HepG2 (cell line): ENCODE measurements around the gene CPT1B. TPM values are rescaled to one million over a fixed set of nuclear protein-coding genes. Genes with fewer than 3 reads are reported as not detected.

Experiments used
- MXD4 ChIP-seq: IDR thresholded peaks from 2 replicates; pipeline ENCODE4 v1.6.1; 2016; ENCODE audit warnings: mild to moderate bottlenecking, missing biosample characterization, missing genetic modification reagents
- ZFX ChIP-seq: sonication (generic); formaldehyde crosslinking; IDR thresholded peaks from 2 replicates; pipeline ENCODE4 v1.4.0; 2020; ENCODE audit warnings: mild to moderate bottlenecking, low read depth, missing genetic modification reagents, moderate library complexity
- ZKSCAN1 ChIP-seq: fragments of 150-350 bp; IDR thresholded peaks from 2 replicates; pipeline ENCODE4 v1.6.1; 2014; ENCODE audit warnings: low read length
- ZNF354B ChIP-seq: sonication (generic); formaldehyde crosslinking; IDR thresholded peaks from 2 replicates; pipeline ENCODE4 v1.8.0; 2022; ENCODE audit warnings: mild to moderate bottlenecking, missing genetic modification reagents
- ZNF652 ChIP-seq: IDR thresholded peaks from 2 replicates; pipeline ENCODE4 v1.6.1; 2016; ENCODE audit warnings: low read depth, borderline replicate concordance
- ZNF782 ChIP-seq: sonication (generic); formaldehyde crosslinking; IDR thresholded peaks from 2 replicates; pipeline ENCODE4 v1.4.0; 2020; ENCODE audit warnings: missing genetic modification reagents, mild to moderate bottlenecking, borderline replicate concordance
- polyA plus RNA-seq, 8 experiments: library from polyadenylated mRNA; depleted of rRNA in 3 of 8; stranded (reverse) in 7 of 8; unstranded in 1 of 8; fragments of >200 nt; fragmentation: Illumina TruSeq in 4 of 8; extraction: Trizol in 4 of 8; gene quantifications; 2 replicates each; pipeline versions ENCODE4 v1.2.1 to v1.2.3, GENCODE V29; 2011 to 2016; ENCODE audit warnings: low read depth in 4 of 8, missing spikeins in 1 of 8, mixed read lengths in 1 of 8; ENCODE audit not compliant: insufficient read depth in 1 of 8
- total RNA-seq, 5 experiments: library from RNA; depleted of rRNA; stranded (reverse); fragments of >200 nt; fragmentation: Illumina TruSeq; extraction: Trizol; gene quantifications; 2 replicates each; pipeline ENCODE4 v1.2.3, GENCODE V29; 2016; ENCODE audit warnings: low read depth in 1 of 5
- TF ChIP-seq, protein P1 (sequence below), 2 experiments: fragments of 450-650 bp in 1 of 2; sonication (generic) in 1 of 2; formaldehyde crosslinking in 1 of 2; IDR thresholded peaks; 2 replicates each; pipeline versions ENCODE4 v1.6.1 to v1.8.0; 2016 to 2022; ENCODE audit warnings: antibody characterized with exemption in 1 of 2, mild to moderate bottlenecking in 1 of 2, missing genetic modification reagents in 1 of 2
- TF ChIP-seq, protein P2 (sequence below): sonication (generic); formaldehyde crosslinking; IDR thresholded peaks from 2 replicates; pipeline ENCODE4 v1.4.0; 2020; ENCODE audit warnings: mild to moderate bottlenecking, missing genetic modification reagents
- TF ChIP-seq, protein P3 (sequence below): sonication (generic); formaldehyde crosslinking; IDR thresholded peaks from 2 replicates; pipeline ENCODE4 v1.5.1; 2020; ENCODE audit warnings: missing genetic modification reagents, mild to moderate bottlenecking, borderline replicate concordance
- TF ChIP-seq, protein P4 (sequence below): sonication (generic); formaldehyde crosslinking; IDR thresholded peaks from 2 replicates; pipeline ENCODE4 v1.9.0; 2021; ENCODE audit warnings: missing genetic modification reagents, mild to moderate bottlenecking, borderline replicate concordance
- TF ChIP-seq, protein P5 (sequence below): sonication (generic); formaldehyde crosslinking; IDR thresholded peaks from 2 replicates; pipeline ENCODE4 v1.4.0; 2020; ENCODE audit warnings: missing genetic modification reagents, mild to moderate bottlenecking, borderline replicate concordance

The CPT1B gene
- total and polyA plus RNA-seq, 2 of the 13 experiments (the other 11 are each of a cell fraction or from before 2014, with no cell fraction given): 9.2 to 19.5 TPM

DNA sequence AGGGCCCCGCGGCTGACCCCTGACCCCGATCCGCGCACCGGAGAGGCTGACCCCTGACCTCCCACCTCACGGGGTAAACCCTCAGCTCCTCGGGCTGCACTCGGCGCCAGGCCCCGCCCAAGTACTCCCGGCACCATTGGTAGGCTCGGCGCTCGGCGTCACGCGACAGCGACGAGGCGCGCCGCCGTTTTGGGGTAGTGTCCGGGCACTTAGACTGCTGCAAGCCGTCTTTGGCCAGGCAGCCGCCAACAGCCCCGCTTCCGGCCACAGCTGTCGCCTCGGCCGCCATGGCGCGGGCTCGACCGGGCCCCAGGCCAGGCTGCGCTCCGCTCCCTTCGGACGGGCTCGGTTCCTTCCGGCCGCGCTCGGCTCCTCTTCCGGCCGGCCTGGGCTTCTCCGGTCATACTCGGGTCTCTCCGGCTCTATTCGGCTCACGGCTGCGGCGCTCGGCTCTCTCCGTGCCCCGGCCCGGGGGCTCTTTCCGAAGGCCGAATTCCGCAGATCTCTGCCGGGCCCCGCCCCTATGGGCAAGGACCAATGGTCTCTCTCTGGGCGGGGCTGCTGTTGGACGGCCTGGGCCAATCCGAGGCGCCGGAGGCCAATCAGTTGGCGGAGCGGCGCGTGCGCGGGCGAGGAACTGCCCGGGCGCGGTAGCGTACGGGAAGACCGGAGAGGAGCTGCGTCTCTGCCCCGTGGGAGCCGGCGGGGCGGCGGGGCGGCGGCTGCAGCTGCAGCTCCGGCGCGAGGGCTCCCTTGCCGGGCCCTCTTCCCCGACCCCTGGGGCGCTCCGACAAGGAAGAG is 4.5 kb upstream of the CPT1B start, which contains the start of gene CHKB (continued):
- TF ChIP-seq, protein P1, sequence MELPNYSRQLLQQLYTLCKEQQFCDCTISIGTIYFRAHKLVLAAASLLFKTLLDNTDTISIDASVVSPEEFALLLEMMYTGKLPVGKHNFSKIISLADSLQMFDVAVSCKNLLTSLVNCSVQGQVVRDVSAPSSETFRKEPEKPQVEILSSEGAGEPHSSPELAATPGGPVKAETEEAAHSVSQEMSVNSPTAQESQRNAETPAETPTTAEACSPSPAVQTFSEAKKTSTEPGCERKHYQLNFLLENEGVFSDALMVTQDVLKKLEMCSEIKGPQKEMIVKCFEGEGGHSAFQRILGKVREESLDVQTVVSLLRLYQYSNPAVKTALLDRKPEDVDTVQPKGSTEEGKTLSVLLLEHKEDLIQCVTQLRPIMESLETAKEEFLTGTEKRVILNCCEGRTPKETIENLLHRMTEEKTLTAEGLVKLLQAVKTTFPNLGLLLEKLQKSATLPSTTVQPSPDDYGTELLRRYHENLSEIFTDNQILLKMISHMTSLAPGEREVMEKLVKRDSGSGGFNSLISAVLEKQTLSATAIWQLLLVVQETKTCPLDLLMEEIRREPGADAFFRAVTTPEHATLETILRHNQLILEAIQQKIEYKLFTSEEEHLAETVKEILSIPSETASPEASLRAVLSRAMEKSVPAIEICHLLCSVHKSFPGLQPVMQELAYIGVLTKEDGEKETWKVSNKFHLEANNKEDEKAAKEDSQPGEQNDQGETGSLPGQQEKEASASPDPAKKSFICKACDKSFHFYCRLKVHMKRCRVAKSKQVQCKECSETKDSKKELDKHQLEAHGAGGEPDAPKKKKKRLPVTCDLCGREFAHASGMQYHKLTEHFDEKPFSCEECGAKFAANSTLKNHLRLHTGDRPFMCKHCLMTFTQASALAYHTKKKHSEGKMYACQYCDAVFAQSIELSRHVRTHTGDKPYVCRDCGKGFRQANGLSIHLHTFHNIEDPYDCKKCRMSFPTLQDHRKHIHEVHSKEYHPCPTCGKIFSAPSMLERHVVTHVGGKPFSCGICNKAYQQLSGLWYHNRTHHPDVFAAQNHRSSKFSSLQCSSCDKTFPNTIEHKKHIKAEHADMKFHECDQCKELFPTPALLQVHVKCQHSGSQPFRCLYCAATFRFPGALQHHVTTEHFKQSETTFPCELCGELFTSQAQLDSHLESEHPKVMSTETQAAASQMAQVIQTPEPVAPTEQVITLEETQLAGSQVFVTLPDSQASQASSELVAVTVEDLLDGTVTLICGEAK (IDR thresholded peaks at IDR 0.05): no peak
- TF ChIP-seq, protein P1 (CRISPR knock-in tag; IDR thresholded peaks at IDR 0.05): peak; percentile 20; the same call in 1 of the 2 replicates
- no peak; the same call in 1 of the 2 replicates for TF ChIP-seq ZNF782 (CRISPR knock-in tag)
- TF ChIP-seq, protein P2, sequence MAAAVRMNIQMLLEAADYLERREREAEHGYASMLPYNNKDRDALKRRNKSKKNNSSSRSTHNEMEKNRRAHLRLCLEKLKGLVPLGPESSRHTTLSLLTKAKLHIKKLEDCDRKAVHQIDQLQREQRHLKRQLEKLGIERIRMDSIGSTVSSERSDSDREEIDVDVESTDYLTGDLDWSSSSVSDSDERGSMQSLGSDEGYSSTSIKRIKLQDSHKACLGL (CRISPR knock-in tag): peak; percentile 52; the same call in 1 of the 2 replicates
- peak; percentile 86 for TF ChIP-seq ZFX (CRISPR knock-in tag)
- TF ChIP-seq, protein P3, sequence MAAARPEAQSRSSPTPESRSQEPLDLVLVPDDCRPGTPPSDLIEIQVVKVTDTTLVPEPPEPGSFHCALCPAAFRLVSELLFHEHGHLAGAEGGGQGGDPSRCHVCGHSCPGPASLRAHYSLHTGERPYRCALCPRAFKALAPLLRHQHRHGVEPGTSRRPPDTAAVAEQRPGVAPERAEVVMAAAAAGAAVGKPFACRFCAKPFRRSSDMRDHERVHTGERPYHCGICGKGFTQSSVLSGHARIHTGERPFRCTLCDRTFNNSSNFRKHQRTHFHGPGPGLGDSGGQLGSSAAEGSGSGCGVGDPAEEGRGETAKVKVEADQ (CRISPR knock-in tag): peak; percentile 69; the same call in 1 of the 2 replicates
- no peak for TF ChIP-seq ZKSCAN1
- no peak for TF ChIP-seq ZNF354B (CRISPR knock-in tag)
- no peak for TF ChIP-seq MXD4 (CRISPR knock-in tag)
- TF ChIP-seq, protein P4, sequence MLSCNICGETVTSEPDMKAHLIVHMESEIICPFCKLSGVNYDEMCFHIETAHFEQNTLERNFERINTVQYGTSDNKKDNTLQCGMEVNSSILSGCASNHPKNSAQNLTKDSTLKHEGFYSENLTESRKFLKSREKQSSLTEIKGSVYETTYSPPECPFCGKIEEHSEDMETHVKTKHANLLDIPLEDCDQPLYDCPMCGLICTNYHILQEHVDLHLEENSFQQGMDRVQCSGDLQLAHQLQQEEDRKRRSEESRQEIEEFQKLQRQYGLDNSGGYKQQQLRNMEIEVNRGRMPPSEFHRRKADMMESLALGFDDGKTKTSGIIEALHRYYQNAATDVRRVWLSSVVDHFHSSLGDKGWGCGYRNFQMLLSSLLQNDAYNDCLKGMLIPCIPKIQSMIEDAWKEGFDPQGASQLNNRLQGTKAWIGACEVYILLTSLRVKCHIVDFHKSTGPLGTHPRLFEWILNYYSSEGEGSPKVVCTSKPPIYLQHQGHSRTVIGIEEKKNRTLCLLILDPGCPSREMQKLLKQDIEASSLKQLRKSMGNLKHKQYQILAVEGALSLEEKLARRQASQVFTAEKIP (CRISPR knock-in tag): no peak
- no peak for TF ChIP-seq ZNF652
- TF ChIP-seq, protein P5, sequence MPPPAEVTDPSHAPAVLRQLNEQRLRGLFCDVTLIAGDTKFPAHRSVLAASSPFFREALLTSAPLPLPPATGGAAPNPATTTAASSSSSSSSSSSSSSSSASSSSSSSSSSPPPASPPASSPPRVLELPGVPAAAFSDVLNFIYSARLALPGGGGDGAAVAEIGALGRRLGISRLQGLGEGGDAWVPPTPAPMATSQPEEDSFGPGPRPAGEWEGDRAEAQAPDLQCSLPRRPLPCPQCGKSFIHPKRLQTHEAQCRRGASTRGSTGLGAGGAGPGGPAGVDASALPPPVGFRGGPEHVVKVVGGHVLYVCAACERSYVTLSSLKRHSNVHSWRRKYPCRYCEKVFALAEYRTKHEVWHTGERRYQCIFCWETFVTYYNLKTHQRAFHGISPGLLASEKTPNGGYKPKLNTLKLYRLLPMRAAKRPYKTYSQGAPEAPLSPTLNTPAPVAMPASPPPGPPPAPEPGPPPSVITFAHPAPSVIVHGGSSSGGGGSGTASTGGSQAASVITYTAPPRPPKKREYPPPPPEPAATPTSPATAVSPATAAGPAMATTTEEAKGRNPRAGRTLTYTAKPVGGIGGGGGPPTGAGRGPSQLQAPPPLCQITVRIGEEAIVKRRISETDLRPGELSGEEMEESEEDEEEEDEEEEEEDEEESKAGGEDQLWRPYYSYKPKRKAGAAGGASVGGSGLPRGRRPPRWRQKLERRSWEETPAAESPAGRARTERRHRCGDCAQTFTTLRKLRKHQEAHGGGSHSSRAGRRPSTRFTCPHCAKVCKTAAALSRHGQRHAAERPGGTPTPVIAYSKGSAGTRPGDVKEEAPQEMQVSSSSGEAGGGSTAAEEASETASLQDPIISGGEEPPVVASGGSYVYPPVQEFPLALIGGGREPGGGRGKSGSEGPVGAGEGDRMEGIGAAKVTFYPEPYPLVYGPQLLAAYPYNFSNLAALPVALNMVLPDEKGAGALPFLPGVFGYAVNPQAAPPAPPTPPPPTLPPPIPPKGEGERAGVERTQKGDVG: no peak
